GM19397 (cell line): ENCODE measurements around the gene TSPY10.
"Not testable (repeated sequence)": the region's sequence is repeated elsewhere in the genome, so short reads cannot be mapped to it uniquely, and the experiment has no call there.

Experiments used
- ATAC-seq: cut with Tn5 transposase; IDR thresholded peaks from one replicate; pipeline ENCODE4 v1.9.1; 2021; ENCODE audit warnings: mild to moderate bottlenecking, moderate library complexity; ENCODE audit not compliant: unreplicated experiment

The TSPY10 gene

GRCh38 chrY:9527580-9527979 lies at the start of gene TSPY10:
TSS of gene TSPY10 (plus strand) at chrY:9527880. CDS start at chrY:9527926, 46 bp downstream.
- not testable (repeated sequence) for ATAC-seq

GRCh38 chrY:9486967-9487366 lies 40.7 kb upstream of the TSPY10 start, which contains the start of gene TSPY9:
TSS of gene TSPY9 (plus strand) at chrY:9487267. CDS start at chrY:9487313, 46 bp downstream.
- ATAC-seq, result not testable (repeated sequence)

- not testable (repeated sequence) for ATAC-seq
These were observed 23.3 kb upstream of the TSPY10 start for GRCh38 chrY:9504396-9504795.

- ATAC-seq, result not testable (repeated sequence)
These were observed 11.4 kb upstream of the TSPY10 start for GRCh38 chrY:9516287-9516686.
